Activated T-helper 17 cell treated with anti-CD3 and anti-CD28 coated beads, Interleukin-2, amount 50 U/mL, for 72 hours (primary cell): ENCODE measurements around the gene NEK7. TPM values are rescaled to one million over a fixed set of nuclear protein-coding genes. Genes with fewer than 3 reads are reported as not detected.
"Not testable (repeated sequence)": the region's sequence is repeated elsewhere in the genome, so short reads cannot be mapped to it uniquely, and the experiment has no call there.

Source experiments
- ATAC-seq: fragments of 150-1000 bp; cut with Tn5 transposase; replicated peaks from 2 replicates; pipeline ENCODE4 v1.10.0; 2021; ENCODE audit warnings: mild to moderate bottlenecking, moderate library complexity
- H3K27ac Mint-ChIP-seq: one replicate; pipeline ENCODE4 v1.8.0; 2022; ENCODE audit warnings: mixed read lengths
- H3K27me3 Mint-ChIP-seq: one replicate; pipeline ENCODE4 v1.8.0; 2022; ENCODE audit warnings: mixed read lengths
- H3K36me3 Mint-ChIP-seq: one replicate; pipeline ENCODE4 v1.8.0; 2022; ENCODE audit warnings: low read depth, mild to moderate bottlenecking, mixed read lengths
- H3K4me1 Mint-ChIP-seq: one replicate; pipeline ENCODE4 v1.8.0; 2022; ENCODE audit warnings: mixed read lengths
- H3K4me3 Mint-ChIP-seq: one replicate; pipeline ENCODE4 v1.8.0; 2022; ENCODE audit warnings: mild to moderate bottlenecking, mixed read lengths
- H3K9me3 Mint-ChIP-seq: one replicate; pipeline ENCODE4 v1.8.0; 2022; ENCODE audit warnings: mixed read lengths
- total RNA-seq, 2 donors: library from RNA; stranded (reverse); gene quantifications; one replicate each; pipeline ENCODE4 v1.2.3, GENCODE V29; 2022

The NEK7 gene
- total RNA-seq, 2 donors from 2014 or later, result 64.3 to 76.9 TPM

DNA sequence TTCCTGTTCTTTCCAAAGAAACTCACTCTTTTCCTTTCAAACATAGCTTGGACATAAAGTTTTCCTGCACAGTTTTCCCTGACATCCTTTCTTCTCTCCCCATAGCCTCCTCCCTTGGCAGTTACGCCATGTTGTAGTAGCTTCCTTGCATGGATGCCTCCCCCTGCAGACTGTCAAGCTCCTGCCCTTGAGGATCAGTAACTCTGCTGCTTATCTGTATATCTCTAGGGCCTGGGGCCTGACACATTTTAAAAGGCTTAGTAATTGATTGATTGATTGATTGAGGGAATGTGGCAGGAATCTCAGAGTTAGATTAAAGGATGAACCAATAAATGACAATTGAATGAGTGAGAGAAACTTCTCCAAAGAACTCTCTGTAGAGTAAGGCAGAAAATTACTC lies 143.7 kb downstream of the NEK7 start:
- Mint-ChIP-seq H3K27me3 (no peaks in the 10 kb centered on the region), H3K4me1 (peaks cover 7% of the 10 kb centered on the region), H3K36me3 (peaks cover 62% of the 10 kb centered on the region), H3K4me3 (no peak overlapping the region), H3K27ac (no peak overlapping the region), H3K9me3 (no peaks in the 10 kb centered on the region)
- no peak for ATAC-seq

DNA sequence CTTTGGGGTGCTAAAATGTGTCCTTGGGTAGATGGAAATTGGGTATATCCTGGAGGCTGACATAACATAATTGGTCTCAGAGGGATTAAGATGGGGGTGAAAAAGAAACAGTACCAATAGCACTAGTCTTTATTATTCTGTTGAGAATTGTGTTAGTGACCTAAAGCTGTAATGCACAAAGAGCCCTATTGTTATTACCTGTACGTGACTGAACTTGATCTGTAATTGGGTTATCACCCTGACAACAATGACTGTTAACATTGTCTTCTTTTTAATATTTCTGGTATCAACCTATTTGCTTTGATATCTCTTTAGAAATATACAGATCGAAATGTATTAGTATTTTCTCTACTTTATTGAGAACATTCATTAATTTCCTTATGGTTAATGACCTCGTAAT lies 147.6 kb downstream of the NEK7 start:
- no peak for ATAC-seq
- Mint-ChIP-seq H3K27me3 (no peaks in the 10 kb centered on the region), H3K27ac (no peak overlapping the region), H3K4me3 (no peak overlapping the region), H3K4me1 (no peaks in the 10 kb centered on the region), H3K36me3 (peaks cover 60% of the 10 kb centered on the region), H3K9me3 (peaks cover 7% of the 10 kb centered on the region)

DNA sequence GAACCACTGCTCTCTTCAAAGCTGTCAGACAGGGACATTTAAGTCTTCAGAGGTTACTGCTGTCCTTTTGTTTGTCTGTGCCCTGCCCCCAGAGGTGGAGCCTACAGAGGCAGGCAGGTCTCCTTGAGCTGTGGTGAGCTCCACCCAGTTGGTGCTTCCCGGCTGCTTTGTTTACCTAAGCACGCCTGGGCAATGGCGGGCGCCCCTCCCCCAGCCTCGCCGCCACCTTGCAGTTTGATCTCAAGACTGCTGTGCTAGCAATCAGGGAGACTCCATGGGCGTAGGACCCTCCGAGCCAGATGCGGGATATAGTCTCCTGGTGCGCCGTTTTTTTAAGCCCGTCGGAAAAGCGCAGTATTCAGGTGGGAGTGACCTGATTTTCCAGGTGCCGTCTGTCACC lies 158.0 kb downstream of the NEK7 start:
- H3K27ac Mint-ChIP-seq, H3K27me3 Mint-ChIP-seq, H3K4me3 Mint-ChIP-seq, ATAC-seq, H3K9me3 Mint-ChIP-seq: not testable (repeated sequence)
- H3K4me1 Mint-ChIP-seq, result peaks cover 24% of the 10 kb centered on the region
- H3K36me3 Mint-ChIP-seq, result peaks cover 76% of the 10 kb centered on the region

DNA sequence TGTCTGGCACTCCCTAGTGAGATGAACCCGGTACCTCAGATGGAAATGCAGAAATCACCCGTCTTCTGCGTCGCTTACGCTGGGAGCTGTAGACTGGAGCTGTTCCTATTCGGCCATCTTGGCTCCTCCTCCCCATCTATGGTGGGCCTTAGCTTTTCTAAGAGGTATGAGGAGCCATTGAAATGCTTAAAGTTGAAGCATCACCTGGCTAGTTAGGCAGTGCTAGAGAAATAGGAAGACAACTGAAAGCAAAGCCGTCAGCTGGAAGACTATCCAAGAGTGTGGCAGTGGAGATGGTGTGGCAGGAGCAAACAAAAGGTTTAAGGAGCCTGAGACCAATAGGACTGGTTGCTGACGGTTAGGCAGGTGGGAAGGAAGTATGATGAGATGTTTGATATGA lies 158.5 kb downstream of the NEK7 start:
- H3K27me3 Mint-ChIP-seq, H3K4me3 Mint-ChIP-seq, H3K9me3 Mint-ChIP-seq, ATAC-seq: not testable (repeated sequence)
- Mint-ChIP-seq H3K27ac (peak overlapping the region; percentile 61), H3K36me3 (peaks cover 77% of the 10 kb centered on the region), H3K4me1 (peaks cover 24% of the 10 kb centered on the region)

DNA sequence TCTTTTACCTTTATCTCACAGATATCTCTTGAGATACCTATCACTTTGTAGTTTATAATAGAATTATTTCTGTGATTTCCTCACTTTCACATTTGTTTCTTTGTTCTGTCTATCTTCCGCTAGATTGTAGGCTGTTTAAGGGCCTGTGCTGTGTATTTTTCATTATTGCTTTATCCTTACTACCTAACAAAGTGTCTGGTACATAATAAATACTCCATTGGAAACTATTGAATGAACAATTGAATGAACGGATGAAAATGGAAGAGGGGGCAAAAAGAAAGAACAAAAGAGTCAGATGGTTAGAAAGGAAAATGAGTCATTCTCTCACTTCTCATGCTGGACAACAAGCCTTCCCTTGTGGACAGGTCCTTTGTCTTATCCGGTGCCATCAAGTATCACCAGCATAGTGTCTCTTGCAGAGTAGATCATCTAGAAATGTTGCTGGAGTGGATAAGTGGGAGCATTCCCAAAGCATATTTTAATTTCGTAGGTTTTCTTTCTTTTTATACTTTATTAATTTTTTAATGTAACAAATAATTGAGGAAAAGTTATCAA lies 159.8 kb downstream of the NEK7 start:
- Mint-ChIP-seq H3K9me3 (no peaks in the 10 kb centered on the region), H3K4me1 (peaks cover 24% of the 10 kb centered on the region), H3K27ac (no peak overlapping the region), H3K36me3 (peaks cover 83% of the 10 kb centered on the region), H3K4me3 (no peak overlapping the region), H3K27me3 (no peaks in the 10 kb centered on the region)
- no peak for ATAC-seq

DNA sequence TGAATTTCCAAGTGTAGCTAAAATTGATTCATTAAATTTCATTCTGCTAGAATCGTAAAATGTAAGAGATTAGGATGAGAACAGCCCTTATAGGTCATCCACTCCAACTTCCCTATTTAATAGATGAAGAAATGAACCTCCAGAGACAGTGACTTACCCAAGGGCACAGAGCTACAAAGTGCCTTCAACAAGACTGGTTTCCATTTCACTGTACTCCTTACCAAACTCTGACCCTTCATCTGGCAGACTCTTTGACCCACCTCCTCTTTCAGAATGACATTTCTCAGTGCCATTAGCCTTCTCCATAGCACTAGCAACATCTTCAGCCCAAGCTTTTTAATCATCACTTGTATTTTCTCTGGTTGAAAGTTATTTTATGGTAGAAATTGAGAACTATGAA lies 161.3 kb downstream of the NEK7 start:
- ATAC-seq, result peak; percentile 29
- Mint-ChIP-seq H3K27me3 (no peaks in the 10 kb centered on the region), H3K36me3 (peaks cover 72% of the 10 kb centered on the region), H3K4me3 (no peak overlapping the region), H3K4me1 (peaks cover 24% of the 10 kb centered on the region), H3K9me3 (no peaks in the 10 kb centered on the region), H3K27ac (peak overlapping the region; percentile 51)

DNA sequence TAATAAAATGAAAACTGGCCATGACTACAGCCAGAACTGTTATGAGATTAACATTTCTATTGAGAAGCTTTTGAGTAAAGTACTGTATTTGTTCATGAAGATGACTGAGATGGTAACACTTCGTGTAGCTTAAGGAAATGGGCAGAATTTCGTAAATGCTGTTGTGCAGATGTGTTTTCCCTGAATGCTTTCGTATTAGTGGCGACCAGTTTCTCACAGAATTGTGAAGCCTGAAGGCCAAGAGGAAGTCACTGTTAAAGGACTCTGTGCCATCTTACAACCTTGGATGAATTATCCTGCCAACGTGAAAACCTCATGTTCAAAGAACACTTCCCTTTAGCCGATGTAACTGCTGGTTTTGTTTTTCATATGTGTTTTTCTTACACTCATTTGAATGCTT lies 164.0 kb downstream of the NEK7 start:
- no peak overlapping the region for H3K27ac Mint-ChIP-seq
- no peaks in the 10 kb centered on the region for H3K9me3 Mint-ChIP-seq
- peaks cover 50% of the 10 kb centered on the region for H3K36me3 Mint-ChIP-seq
- H3K27me3 Mint-ChIP-seq, result no peaks in the 10 kb centered on the region
- H3K4me1 Mint-ChIP-seq, result peaks cover 24% of the 10 kb centered on the region
- no peak overlapping the region for H3K4me3 Mint-ChIP-seq
- no peak for ATAC-seq

- Mint-ChIP-seq H3K27me3 (no peaks in the 10 kb centered on the region), H3K27ac (no peak overlapping the region), H3K4me1 (peaks cover 5% of the 10 kb centered on the region), H3K36me3 (peaks cover 2% of the 10 kb centered on the region), H3K9me3 (no peaks in the 10 kb centered on the region), H3K4me3 (no peak overlapping the region)
- ATAC-seq, result no peak
Measured at GRCh38 chr1:198326232-198326631, 169.4 kb downstream of the NEK7 start.

GRCh38 chr1:198326915-198327314 lies 170.1 kb downstream of the NEK7 start:
- Mint-ChIP-seq H3K4me1 (peaks cover 5% of the 10 kb centered on the region), H3K9me3 (no peaks in the 10 kb centered on the region), H3K27ac (no peak overlapping the region), H3K4me3 (no peak overlapping the region), H3K27me3 (no peaks in the 10 kb centered on the region), H3K36me3 (no peaks in the 10 kb centered on the region)
- no peak for ATAC-seq

DNA sequence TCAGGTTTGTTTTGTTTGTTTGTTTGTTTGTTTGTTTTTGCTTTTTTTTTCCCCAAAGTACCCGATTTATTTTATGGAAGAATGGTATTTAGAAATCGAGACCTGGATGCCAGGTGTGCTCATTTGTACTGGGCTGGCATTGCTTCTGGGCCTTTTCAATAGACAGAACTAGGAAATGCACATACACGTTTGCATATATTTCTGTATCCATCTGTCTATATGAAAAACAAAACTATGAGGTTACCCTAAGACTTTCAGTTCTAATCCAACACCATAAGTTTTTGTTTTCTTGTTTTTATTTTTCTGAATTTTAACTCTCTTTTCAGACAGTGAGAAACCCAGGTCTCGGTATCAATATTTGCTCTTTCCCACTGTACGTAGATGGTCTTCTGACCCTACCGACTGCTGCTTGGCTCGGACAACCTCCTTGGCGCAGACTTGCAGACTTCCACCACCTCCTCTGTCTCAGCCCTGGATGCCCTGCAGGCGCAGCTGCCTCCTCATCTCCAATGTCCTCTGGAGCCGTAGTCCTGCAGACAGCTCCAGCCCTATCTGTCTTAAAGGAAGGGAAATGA lies 171.7 kb downstream of the NEK7 start:
- Mint-ChIP-seq H3K27ac (no peak overlapping the region), H3K9me3 (no peaks in the 10 kb centered on the region), H3K4me1 (peaks cover 5% of the 10 kb centered on the region), H3K36me3 (no peaks in the 10 kb centered on the region), H3K4me3 (no peak overlapping the region), H3K27me3 (no peaks in the 10 kb centered on the region)
- no peak for ATAC-seq

GRCh38 chr1:198330982-198331615 lies 174.3 kb downstream of the NEK7 start:
- Mint-ChIP-seq H3K4me1 (no peaks in the 10 kb centered on the region), H3K36me3 (no peaks in the 10 kb centered on the region), H3K4me3 (no peak overlapping the region), H3K9me3 (no peaks in the 10 kb centered on the region), H3K27ac (no peak overlapping the region), H3K27me3 (no peaks in the 10 kb centered on the region)
- ATAC-seq, result no peak

- Mint-ChIP-seq H3K4me3 (no peak overlapping the region), H3K9me3 (no peaks in the 10 kb centered on the region), H3K27me3 (no peaks in the 10 kb centered on the region), H3K36me3 (no peaks in the 10 kb centered on the region), H3K4me1 (no peaks in the 10 kb centered on the region), H3K27ac (no peak overlapping the region)
- ATAC-seq, result no peak
Measured at GRCh38 chr1:198333744-198334143, 176.9 kb downstream of the NEK7 start.

DNA sequence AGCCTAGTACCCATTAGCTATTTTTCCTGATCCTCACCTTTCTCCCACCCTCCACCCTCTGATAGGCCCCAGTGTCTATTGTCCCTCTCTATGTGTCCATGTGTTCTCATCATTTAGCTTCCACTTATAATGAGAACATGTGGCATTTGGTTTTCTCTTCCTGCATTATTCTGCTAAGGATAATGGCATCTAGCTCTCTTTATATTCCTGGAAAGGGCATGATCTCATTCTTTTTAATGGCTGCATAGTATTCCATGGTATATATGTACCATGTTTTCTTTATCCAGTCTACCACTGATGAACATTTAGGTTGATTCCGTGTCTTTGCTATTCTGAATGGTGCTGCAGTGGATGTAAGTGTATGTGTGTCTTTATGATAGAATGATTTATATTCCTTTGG lies 178.9 kb downstream of the NEK7 start:
- ATAC-seq, result no peak
- H3K4me1 Mint-ChIP-seq, result no peaks in the 10 kb centered on the region
- no peak overlapping the region for H3K27ac Mint-ChIP-seq
- no peak overlapping the region for H3K4me3 Mint-ChIP-seq
- no peaks in the 10 kb centered on the region for H3K36me3 Mint-ChIP-seq
- H3K27me3 Mint-ChIP-seq, result no peaks in the 10 kb centered on the region
- H3K9me3 Mint-ChIP-seq, result no peaks in the 10 kb centered on the region

GRCh38 chr1:198337886-198338285 lies 181.1 kb downstream of the NEK7 start:
- Mint-ChIP-seq H3K27me3 (no peaks in the 10 kb centered on the region), H3K4me1 (no peaks in the 10 kb centered on the region), H3K4me3 (no peak overlapping the region), H3K27ac (no peak overlapping the region), H3K9me3 (no peaks in the 10 kb centered on the region), H3K36me3 (no peaks in the 10 kb centered on the region)
- no peak for ATAC-seq

DNA sequence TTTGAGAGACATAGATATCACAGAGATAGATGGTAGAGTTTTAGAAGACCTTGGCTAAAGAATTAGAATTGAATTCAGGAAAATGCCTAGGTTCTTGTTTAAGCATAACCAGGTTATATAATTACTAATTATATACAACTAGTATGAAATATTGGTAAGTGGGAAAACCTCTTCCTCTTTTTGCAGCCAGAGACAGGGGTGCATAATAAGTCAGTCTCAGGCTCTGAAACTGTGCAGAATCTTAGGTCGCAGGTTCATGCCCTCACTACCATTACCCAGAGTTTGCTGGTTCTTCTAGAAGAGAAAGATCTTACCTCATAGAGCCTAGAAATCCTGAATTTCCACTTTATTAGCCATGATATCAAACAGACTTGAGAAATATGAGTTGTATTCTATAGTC lies 183.3 kb downstream of the NEK7 start:
- Mint-ChIP-seq H3K27ac (no peak overlapping the region), H3K9me3 (no peaks in the 10 kb centered on the region), H3K4me1 (no peaks in the 10 kb centered on the region), H3K27me3 (no peaks in the 10 kb centered on the region), H3K36me3 (no peaks in the 10 kb centered on the region), H3K4me3 (no peak overlapping the region)
- ATAC-seq, result no peak
